ENCODE measurements around the gene THAP2. TPM values are rescaled to one million over a fixed set of nuclear protein-coding genes. Genes with fewer than 3 reads are reported as not detected.
A peak's percentile ranks its signal among the peaks of the same experiment; 100 is the strongest.

Gene THAP2
- total RNA-seq: 38.7 TPM

- FAIRE-seq: peak; percentile 79
- peak; percentile 73 to 88 for DNase-seq (ENCODE audit: low spot score in 2 of 2)
Measured at GRCh38 chr12:71663561-71664410, at the start of gene THAP2, which contains the start of gene ZFC3H1. Gene THAP2 (plus strand): TSS chr12:71664301. CDS start chr12:71664510, 209 bp downstream. Gene ZFC3H1 (minus strand): TSS chr12:71663848. CDS start chr12:71663610, 238 bp downstream.

- DNase-seq (ENCODE audit: low spot score in 2 of 2) (no peak), FAIRE-seq (no peak)
Measured at GRCh38 chr12:71621938-71622337, 42.2 kb upstream of the THAP2 start.

- FAIRE-seq: no peak
- DNase-seq (ENCODE audit: low spot score in 2 of 2): no peak
Measured at GRCh38 chr12:71625476-71625875, 38.6 kb upstream of the THAP2 start.

- FAIRE-seq: no peak
- DNase-seq (ENCODE audit: low spot score in 2 of 2): no peak
Measured at GRCh38 chr12:71626098-71626497, 38.0 kb upstream of the THAP2 start.

- DNase-seq (ENCODE audit: low spot score in 2 of 2) (no peak), FAIRE-seq (no peak)
Measured at GRCh38 chr12:71626768-71627167, 37.3 kb upstream of the THAP2 start.

- no peak for FAIRE-seq
- DNase-seq (ENCODE audit: low spot score in 2 of 2): no peak
Measured at GRCh38 chr12:71627438-71628002, 36.6 kb upstream of the THAP2 start.

- peak; percentile 74 for FAIRE-seq
Measured at GRCh38 chr12:71636704-71637115, 27.4 kb upstream of the THAP2 start.

GRCh38 chr12:71638499-71638898 lies 25.6 kb upstream of the THAP2 start:
- DNase-seq (ENCODE audit: low spot score in 2 of 2) (no peak), FAIRE-seq (peak; percentile 39)

More at GRCh38 chr12:71636704-71637115, 27.4 kb upstream of the THAP2 start:
- peak; percentile 10 to 36 for DNase-seq (ENCODE audit: low spot score in 2 of 2)

GRCh38 chr12:71639341-71639760 lies 24.8 kb upstream of the THAP2 start:
- no peak for FAIRE-seq
- DNase-seq (ENCODE audit: low spot score in 2 of 2): no peak

- DNase-seq (ENCODE audit: low spot score in 2 of 2): no peak
- FAIRE-seq: no peak
Measured at GRCh38 chr12:71640316-71640715, 23.8 kb upstream of the THAP2 start.

- DNase-seq (ENCODE audit: low spot score in 2 of 2) (no peak), FAIRE-seq (no peak)
Measured at GRCh38 chr12:71641390-71641789, 22.7 kb upstream of the THAP2 start.

GRCh38 chr12:71642264-71642663 lies 21.8 kb upstream of the THAP2 start:
- DNase-seq (ENCODE audit: low spot score in 2 of 2) (no peak), FAIRE-seq (no peak)

GRCh38 chr12:71645268-71645667 lies 18.8 kb upstream of the THAP2 start:
- FAIRE-seq (peak; percentile 67), DNase-seq (ENCODE audit: low spot score in 2 of 2) (no peak)

GRCh38 chr12:71646512-71646911 lies 17.6 kb upstream of the THAP2 start:
- no peak for FAIRE-seq

GRCh38 chr12:71648537-71648936 lies 15.6 kb upstream of the THAP2 start:
- no peak for FAIRE-seq
- no peak for DNase-seq (ENCODE audit: low spot score in 2 of 2)

More at GRCh38 chr12:71646512-71646911, 17.6 kb upstream of the THAP2 start:
- DNase-seq (ENCODE audit: low spot score in 2 of 2): no peak

GRCh38 chr12:71649401-71649800 lies 14.7 kb upstream of the THAP2 start:
- DNase-seq (ENCODE audit: low spot score in 2 of 2): no peak
- FAIRE-seq: no peak

GRCh38 chr12:71652656-71653055 lies 11.4 kb upstream of the THAP2 start:
- DNase-seq (ENCODE audit: low spot score in 2 of 2) (no peak), FAIRE-seq (no peak)

- DNase-seq (ENCODE audit: low spot score in 2 of 2): no peak
- FAIRE-seq: no peak
Measured at GRCh38 chr12:71653137-71653536, 11.0 kb upstream of the THAP2 start.

GRCh38 chr12:71654200-71654599 lies 9.9 kb upstream of the THAP2 start:
- DNase-seq (ENCODE audit: low spot score in 2 of 2) (no peak), FAIRE-seq (no peak)

- FAIRE-seq: no peak
- no peak for DNase-seq (ENCODE audit: low spot score in 2 of 2)
Measured at GRCh38 chr12:71655495-71655894, 8.6 kb upstream of the THAP2 start.

- FAIRE-seq (no peak), DNase-seq (ENCODE audit: low spot score in 2 of 2) (no peak)
Measured at GRCh38 chr12:71655907-71656306, 8.2 kb upstream of the THAP2 start.

GRCh38 chr12:71656740-71657139 lies 7.4 kb upstream of the THAP2 start:
- no peak for FAIRE-seq
- DNase-seq (ENCODE audit: low spot score in 2 of 2): no peak

Data from frontal cortex (tissue), 4 donors.